IMR-90 (cell line): ENCODE results near the gene PRPF40B. TPM values are rescaled to one million over a fixed set of nuclear protein-coding genes. Genes with fewer than 3 reads are reported as not detected.

Experiments
- ATAC-seq: fragments of 200-7000 bp; cut with Tn5 transposase; 2 replicates; pipeline ENCODE4 v1.9.1; 2020; ENCODE audit warnings: low read depth, mild to moderate bottlenecking, moderate library complexity
- BruUV-seq: library from RNA; stranded (reverse); fragments of 400-500 nt; replicated peaks from 2 replicates; lab custom pipeline; 2021; lab: Mats Ljungman, UMichigan
- CTCF ChIA-PET: fragments of 300-600 bp; formaldehyde crosslinking; extraction: SDS; loops from one replicate; lab custom pipeline; 2021; ENCODE audit warnings: antibody characterized with exemption; lab: Yijun Ruan, JAX
- POLR2A ChIA-PET: fragments of 300-600 bp; sonication (Branson Sonifier 250); formaldehyde crosslinking; loops from one replicate; lab custom pipeline; 2022; ENCODE audit warnings: antibody characterized with exemption; ENCODE audit not compliant: unreplicated experiment; lab: Charles Lee
- DNase-seq: peaks from one replicate; pipeline ENCODE4 v3.0.0; 2013
- H2AFZ ChIP-seq: replicated peaks from 2 replicates; pipeline ENCODE3; 2013; ENCODE audit warnings: low read length, mild to moderate bottlenecking; ENCODE audit not compliant: poor library complexity
- H2AK5ac ChIP-seq: 2 replicates; pipeline ENCODE4 v1.6.1; 2013; ENCODE audit warnings: low read depth, low read length, inconsistent platforms
- H2AK9ac ChIP-seq: replicated peaks from 2 replicates; pipeline ENCODE3; 2013; ENCODE audit warnings: mild to moderate bottlenecking, low read depth, low read length, moderate library complexity; ENCODE audit not compliant: poor library complexity
- H2BK120ac ChIP-seq: 2 replicates; pipeline ENCODE4 v1.6.1; 2013; ENCODE audit warnings: low read depth, low read length, inconsistent platforms
- H2BK15ac ChIP-seq: 3 replicates; pipeline ENCODE4 v1.6.1; 2013; ENCODE audit warnings: low read depth, low read length, inconsistent platforms
- H2BK20ac ChIP-seq: 2 replicates; pipeline ENCODE4 v1.6.1; 2013; ENCODE audit warnings: low read depth, mild to moderate bottlenecking, inconsistent platforms, low read length, moderate library complexity
- H2BK5ac ChIP-seq: 2 replicates; pipeline ENCODE4 v1.6.1; 2013; ENCODE audit warnings: mild to moderate bottlenecking, low read depth, low read length, inconsistent platforms; ENCODE audit not compliant: poor library complexity, severe bottlenecking
- H3K14ac ChIP-seq: replicated peaks from 2 replicates; pipeline ENCODE4 v1.6.1; 2013; ENCODE audit warnings: low read depth, low read length, inconsistent platforms
- H3K18ac ChIP-seq: 2 replicates; pipeline ENCODE4 v1.6.1; 2013; ENCODE audit warnings: low read depth, low read length, control low read depth
- H3K23ac ChIP-seq: 2 replicates; pipeline ENCODE4 v1.6.1; 2013; ENCODE audit warnings: low read depth, low read length, inconsistent platforms
- H3K27ac ChIP-seq: 2 replicates; pipeline ENCODE4 v1.5.1; 2013; ENCODE audit warnings: mild to moderate bottlenecking, control low read depth, low read length; ENCODE audit not compliant: insufficient read depth
- H3K27me3 ChIP-seq: 2 replicates; pipeline ENCODE4 v1.6.1; 2013; ENCODE audit warnings: low read length; ENCODE audit not compliant: control insufficient read depth, insufficient read depth
- H3K36me3 ChIP-seq: 2 replicates; pipeline ENCODE4 v1.6.1; 2013; ENCODE audit warnings: low read length, mixed read lengths; ENCODE audit not compliant: control insufficient read depth, insufficient read depth
- H3K4ac ChIP-seq: 2 replicates; pipeline ENCODE4 v1.6.1; 2013; ENCODE audit warnings: low read depth, low read length, inconsistent platforms
- H3K4me1 ChIP-seq: 2 replicates; pipeline ENCODE4 v1.6.1; 2013; ENCODE audit warnings: low read length, mixed read lengths; ENCODE audit not compliant: control insufficient read depth, insufficient read depth
- H3K4me2 ChIP-seq: 2 replicates; pipeline ENCODE4 v1.6.1; 2013; ENCODE audit warnings: low read depth, mild to moderate bottlenecking, control low read depth, low read length, moderate library complexity
- H3K4me3 ChIP-seq: 2 replicates; pipeline ENCODE4 v1.5.1; 2013; ENCODE audit warnings: low read depth, mild to moderate bottlenecking, control low read depth, low read length, moderate library complexity; ENCODE audit not compliant: insufficient read depth
- H3K56ac ChIP-seq: 2 replicates; pipeline ENCODE4 v1.6.1; 2013; ENCODE audit warnings: low read length, inconsistent platforms; ENCODE audit not compliant: insufficient read depth; ENCODE audit errors: extremely low read depth
- H3K79me1 ChIP-seq, 2 experiments: 2 replicates each; pipeline ENCODE4 v1.6.1; 2013; ENCODE audit warnings: low read length in 2 of 2, inconsistent platforms in 1 of 2, low read depth in 1 of 2
- H3K9ac ChIP-seq: 2 replicates; pipeline ENCODE4 v1.6.1; 2013; ENCODE audit warnings: low read depth, low read length, control low read depth
- H3K9me1 ChIP-seq: 2 replicates; pipeline ENCODE4 v1.6.1; 2013; ENCODE audit warnings: low read length, inconsistent platforms; ENCODE audit not compliant: insufficient read depth
- H3K9me3 ChIP-seq: 2 replicates; pipeline ENCODE4 v1.6.1; 2013; ENCODE audit warnings: low read length; ENCODE audit not compliant: control insufficient read depth, insufficient read depth
- H4K20me1 ChIP-seq: 2 replicates; pipeline ENCODE4 v1.6.1; 2013; ENCODE audit warnings: low read length, inconsistent platforms; ENCODE audit not compliant: insufficient read depth
- H4K5ac ChIP-seq: 2 replicates; pipeline ENCODE4 v1.6.1; 2013; ENCODE audit warnings: mild to moderate bottlenecking, low read depth, low read length, control low read depth
- H4K8ac ChIP-seq, 2 experiments: 2 replicates each; pipeline ENCODE4 v1.6.1; 2013; ENCODE audit warnings: low read depth in 2 of 2, low read length in 2 of 2, control low read depth in 1 of 2, inconsistent platforms in 1 of 2
- H4K91ac ChIP-seq: 2 replicates; pipeline ENCODE4 v1.6.1; 2013; ENCODE audit warnings: low read depth, low read length, inconsistent platforms; ENCODE audit not compliant: insufficient read depth
- BHLHE40 ChIP-seq: fragments of 150-350 bp; IDR thresholded peaks from 2 replicates; pipeline ENCODE4 v1.6.1; 2016; ENCODE audit warnings: mild to moderate bottlenecking, low read depth, low read length
- CEBPB ChIP-seq: IDR thresholded peaks from 2 replicates; pipeline ENCODE4 v1.6.1; 2012; ENCODE audit warnings: low read depth, low read length, improper control_type of control experiment
- CHD1 ChIP-seq: IDR thresholded peaks from 2 replicates; pipeline ENCODE4 v1.6.1; 2012; ENCODE audit warnings: low read depth, low read length, improper control_type of control experiment
- FOS ChIP-seq: fragments of 150-350 bp; IDR thresholded peaks from 2 replicates; pipeline ENCODE4 v1.6.1; 2016; ENCODE audit warnings: low read depth, low read length
- MAFK ChIP-seq: IDR thresholded peaks from 2 replicates; pipeline ENCODE4 v1.6.1; 2012; ENCODE audit warnings: low read depth, low read length, improper control_type of control experiment
- MAZ ChIP-seq: IDR thresholded peaks from 2 replicates; pipeline ENCODE4 v1.6.1; 2012; ENCODE audit warnings: low read depth, mild to moderate bottlenecking, low read length, improper control_type of control experiment, moderate library complexity, borderline replicate concordance
- MXI1 ChIP-seq: IDR thresholded peaks from 2 replicates; pipeline ENCODE4 v1.6.1; 2012; ENCODE audit warnings: low read depth, mild to moderate bottlenecking, low read length, moderate library complexity, borderline replicate concordance
- NFE2L2 ChIP-seq: fragments of 150-350 bp; IDR thresholded peaks from 2 replicates; pipeline ENCODE4 v1.6.1; 2016; ENCODE audit warnings: low read depth, mild to moderate bottlenecking, low read length
- POLR2A ChIP-seq: IDR thresholded peaks from 2 replicates; pipeline ENCODE4 v1.6.1; 2012; ENCODE audit warnings: mild to moderate bottlenecking, low read depth, low read length
- RAD21 ChIP-seq: IDR thresholded peaks from 2 replicates; pipeline ENCODE4 v1.6.1; 2012; ENCODE audit warnings: low read length, improper control_type of control experiment
- RCOR1 ChIP-seq: IDR thresholded peaks from 2 replicates; pipeline ENCODE4 v1.6.1; 2012; ENCODE audit warnings: mild to moderate bottlenecking, low read length, improper control_type of control experiment; ENCODE audit not compliant: insufficient replicate concordance
- RFX5 ChIP-seq: IDR thresholded peaks from 2 replicates; pipeline ENCODE4 v1.8.0; 2012; ENCODE audit warnings: low read depth, mild to moderate bottlenecking, low read length, moderate library complexity
- SMC3 ChIP-seq: fragments of 150-350 bp; IDR thresholded peaks from 2 replicates; pipeline ENCODE4 v1.6.1; 2016; ENCODE audit warnings: low read depth, mild to moderate bottlenecking, antibody characterized with exemption, low read length, moderate library complexity
- WGBS, 2 experiments: methylation state at CpG; one replicate each; pipeline versions ENCODE4 v1.1.5 to v1.1.7; 2013; ENCODE audit warnings: missing lambda C conversion rate in 2 of 2; ENCODE audit not compliant: insufficient read length in 1 of 2; ENCODE audit errors: extremely low coverage in 2 of 2; 5-methylcytosine and 5-hydroxymethylcytosine counted together
- dilution Hi-C: fragments of 300-500 bp; cut with HindIII; formaldehyde crosslinking; loops from one replicate; pipeline ENCODE4 v1.14.3; 2018; ENCODE audit warnings: low sequenced_read_pairs; ENCODE audit not compliant: unreplicated experiment
- in situ Hi-C: fragments of 300-500 bp; cut with MboI; formaldehyde crosslinking; loops from 3 replicates; pipeline ENCODE4 v1.14.3; 2019; ENCODE audit warnings: low sequenced_read_pairs, inconsistent platforms, mixed read lengths
- intact Hi-C: fragments of 100-400 bp; cut with micrococcal nuclease; formaldehyde crosslinking; loops from 2 replicates; pipeline ENCODE4 v1.10.0; 2022
- polyA plus RNA-seq, 3 experiments: library from polyadenylated mRNA; depleted of rRNA; stranded (reverse); fragments of >200 nt; gene quantifications; 2 replicates each; pipeline ENCODE4 v1.2.3, GENCODE V29; 2012; ENCODE audit warnings: low replicate concordance in 1 of 3
- total RNA-seq: library from RNA; depleted of rRNA; stranded (reverse); fragments of >200 nt; gene quantifications from 2 replicates; pipeline ENCODE4 v1.2.3, GENCODE V29; 2012
- TF ChIP-seq, protein P1 (sequence below): conservative IDR thresholded peaks from 2 replicates; pipeline ENCODE4 v1.5.1; 2012; ENCODE audit warnings: mild to moderate bottlenecking, low read depth, low read length, improper control_type of control experiment
- TF ChIP-seq, protein P2 (sequence below): fragments of 150-350 bp; IDR thresholded peaks from 2 replicates; pipeline ENCODE4 v1.6.1; 2017; ENCODE audit warnings: mild to moderate bottlenecking, antibody characterized with exemption, low read length, low read depth
- TF ChIP-seq, protein P3 (sequence below): fragments of 150-350 bp; IDR thresholded peaks from 2 replicates; pipeline ENCODE4 v1.6.1; 2016; ENCODE audit warnings: low read depth, mild to moderate bottlenecking, low read length, moderate library complexity, borderline replicate concordance

Gene PRPF40B
- total and polyA plus RNA-seq, 2 of the 4 experiments (the other 2 are of a cell fraction) = 5.0 to 11.8 TPM

DNA sequence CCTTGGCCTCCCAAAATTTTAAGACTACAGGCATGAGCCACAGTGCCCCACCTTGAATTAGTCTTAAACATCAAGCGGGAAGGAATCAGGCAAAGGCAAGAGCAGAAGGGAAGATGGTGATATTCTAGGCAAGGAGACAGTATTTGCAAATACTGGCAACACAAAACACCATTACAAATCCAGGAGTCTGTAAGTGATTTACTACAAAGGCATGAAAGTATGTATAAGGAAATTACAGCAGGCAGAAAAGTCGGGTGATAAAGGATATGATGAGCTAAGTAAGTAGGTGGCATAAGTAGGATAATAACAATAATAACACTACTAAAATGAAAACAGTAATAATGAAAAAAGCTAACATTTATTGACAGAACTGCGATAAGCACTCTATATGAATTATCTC, 55.4 kb downstream of the PRPF40B start:
- Histone ChIP-seq H3K9me1 (peaks cover 16% of the 10 kb centered on the region), H3K4me2 (no peak overlapping the region), H2BK5ac (no peak overlapping the region), H2AK9ac (no peak overlapping the region), H2BK120ac (no peak overlapping the region), H3K14ac (no peak overlapping the region), H3K27me3 (no peaks in the 10 kb centered on the region), H3K79me1 (peaks cover 32 to 83% of the 10 kb centered on the region in 2 experiments), H2AK5ac (no peak overlapping the region), H4K91ac (no peak overlapping the region), H3K4me1 (peaks cover 18% of the 10 kb centered on the region), H3K9me3 (no peaks in the 10 kb centered on the region), H3K56ac (no peak overlapping the region), H2BK20ac (no peak overlapping the region), H3K36me3 (no peaks in the 10 kb centered on the region), H3K23ac (no peak overlapping the region), H4K8ac (no peak overlapping the region), H2BK15ac (no peak overlapping the region), H4K20me1 (peaks cover 4% of the 10 kb centered on the region; the same call in 1 of the 2 replicates), H3K4me3 (no peak overlapping the region), H3K4ac (no peak overlapping the region), H3K27ac (no peak overlapping the region), H2AFZ (no peak overlapping the region), H3K18ac (no peak overlapping the region), H4K5ac (no peak overlapping the region), H3K9ac (no peak overlapping the region)
- in situ Hi-C loops = no loop called here
- ATAC-seq (no peak), DNase-seq (peak; percentile 31)
- TF ChIP-seq RAD21 (no peak), SMC3 (no peak), MAFK (no peak), NFE2L2 (no peak), MXI1 (no peak), MAZ (no peak), CEBPB (no peak), FOS (no peak), BHLHE40 (no peak), RFX5 (no peak), CHD1 (no peak), POLR2A (no peak), RCOR1 (no peak)
- TF ChIP-seq, protein P1, sequence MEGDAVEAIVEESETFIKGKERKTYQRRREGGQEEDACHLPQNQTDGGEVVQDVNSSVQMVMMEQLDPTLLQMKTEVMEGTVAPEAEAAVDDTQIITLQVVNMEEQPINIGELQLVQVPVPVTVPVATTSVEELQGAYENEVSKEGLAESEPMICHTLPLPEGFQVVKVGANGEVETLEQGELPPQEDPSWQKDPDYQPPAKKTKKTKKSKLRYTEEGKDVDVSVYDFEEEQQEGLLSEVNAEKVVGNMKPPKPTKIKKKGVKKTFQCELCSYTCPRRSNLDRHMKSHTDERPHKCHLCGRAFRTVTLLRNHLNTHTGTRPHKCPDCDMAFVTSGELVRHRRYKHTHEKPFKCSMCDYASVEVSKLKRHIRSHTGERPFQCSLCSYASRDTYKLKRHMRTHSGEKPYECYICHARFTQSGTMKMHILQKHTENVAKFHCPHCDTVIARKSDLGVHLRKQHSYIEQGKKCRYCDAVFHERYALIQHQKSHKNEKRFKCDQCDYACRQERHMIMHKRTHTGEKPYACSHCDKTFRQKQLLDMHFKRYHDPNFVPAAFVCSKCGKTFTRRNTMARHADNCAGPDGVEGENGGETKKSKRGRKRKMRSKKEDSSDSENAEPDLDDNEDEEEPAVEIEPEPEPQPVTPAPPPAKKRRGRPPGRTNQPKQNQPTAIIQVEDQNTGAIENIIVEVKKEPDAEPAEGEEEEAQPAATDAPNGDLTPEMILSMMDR = no peak
- TF ChIP-seq, protein P2, sequence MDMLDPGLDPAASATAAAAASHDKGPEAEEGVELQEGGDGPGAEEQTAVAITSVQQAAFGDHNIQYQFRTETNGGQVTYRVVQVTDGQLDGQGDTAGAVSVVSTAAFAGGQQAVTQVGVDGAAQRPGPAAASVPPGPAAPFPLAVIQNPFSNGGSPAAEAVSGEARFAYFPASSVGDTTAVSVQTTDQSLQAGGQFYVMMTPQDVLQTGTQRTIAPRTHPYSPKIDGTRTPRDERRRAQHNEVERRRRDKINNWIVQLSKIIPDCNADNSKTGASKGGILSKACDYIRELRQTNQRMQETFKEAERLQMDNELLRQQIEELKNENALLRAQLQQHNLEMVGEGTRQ = no peak
- TF ChIP-seq, protein P3, sequence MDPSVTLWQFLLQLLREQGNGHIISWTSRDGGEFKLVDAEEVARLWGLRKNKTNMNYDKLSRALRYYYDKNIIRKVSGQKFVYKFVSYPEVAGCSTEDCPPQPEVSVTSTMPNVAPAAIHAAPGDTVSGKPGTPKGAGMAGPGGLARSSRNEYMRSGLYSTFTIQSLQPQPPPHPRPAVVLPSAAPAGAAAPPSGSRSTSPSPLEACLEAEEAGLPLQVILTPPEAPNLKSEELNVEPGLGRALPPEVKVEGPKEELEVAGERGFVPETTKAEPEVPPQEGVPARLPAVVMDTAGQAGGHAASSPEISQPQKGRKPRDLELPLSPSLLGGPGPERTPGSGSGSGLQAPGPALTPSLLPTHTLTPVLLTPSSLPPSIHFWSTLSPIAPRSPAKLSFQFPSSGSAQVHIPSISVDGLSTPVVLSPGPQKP = no peak
- intact Hi-C loops = no loop called here
- dilution Hi-C loops = no loop called here
- no CpG with 5 or more reads among the region's 3 CpGs for WGBS, 2 experiments
- ChIA-PET POLR2A (no interaction called here), CTCF (no interaction called here)
- BruUV-seq = no TSS peak
